ENCODE measurements around the gene TNFAIP8L3.

GRCh38 chr15:51007131-51007666 lies 87.5 kb downstream of the TNFAIP8L3 start:
- TF ChIP-seq POLR2A (IDR thresholded peaks at IDR 0.05) (no peak), CTCF (IDR thresholded peaks at IDR 0.05) (no peak)
